HEK293 (cell line): ENCODE data around the gene ZNF124.

Experiments
- CTCF ChIA-PET: fragments of 350-600 bp; formaldehyde crosslinking; extraction: SDS; loops from one replicate; lab custom pipeline; 2021; ENCODE audit warnings: antibody characterized with exemption; lab: Yijun Ruan, JAX
- POLR2A ChIA-PET: fragments of 300-600 bp; formaldehyde crosslinking; extraction: SDS; loops from one replicate; lab custom pipeline; 2020; ENCODE audit warnings: antibody characterized with exemption, inconsistent platforms; lab: Yijun Ruan, JAX
- H3K27ac ChIP-seq: fragments of 200-500 bp; sonication (Bioruptor generic); 2 replicates; pipeline ENCODE4 v1.5.1; 2014; ENCODE audit warnings: low read depth, low read length, control low read depth, inconsistent platforms; ENCODE audit errors: extremely low read depth
- H3K36me3 ChIP-seq, 2 experiments: fragments of 200-500 bp in 1 of 2; sonication (Bioruptor generic) in 1 of 2; 1 replicate in 1 of 2; 2 replicates in 1 of 2; pipeline ENCODE4 v1.5.1; 2014 to 2017; ENCODE audit warnings: inconsistent platforms in 2 of 2, low read length in 2 of 2; ENCODE audit not compliant: control insufficient read depth in 2 of 2, insufficient read depth in 1 of 2
- H3K4me1 ChIP-seq: fragments of 200-500 bp; sonication (Bioruptor generic); 2 replicates; pipeline ENCODE4 v1.5.1; 2014; ENCODE audit warnings: mild to moderate bottlenecking, low read length, inconsistent platforms; ENCODE audit not compliant: control insufficient read depth, insufficient read depth
- H3K4me3 ChIP-seq: 2 replicates; pipeline ENCODE4 v1.5.1; 2011; ENCODE audit warnings: low read depth, mild to moderate bottlenecking, control low read depth, low read length, moderate library complexity
- H3K9me3 ChIP-seq: fragments of 200-500 bp; sonication (Bioruptor generic); 2 replicates; pipeline ENCODE4 v1.5.1; 2014; ENCODE audit warnings: low read depth, low read length, inconsistent platforms; ENCODE audit not compliant: control insufficient read depth, insufficient read depth
- GLI4 ChIP-seq: fragments of 450-650 bp; formaldehyde crosslinking; IDR thresholded peaks from 2 replicates; pipeline ENCODE4 v1.5.1; 2016; ENCODE audit warnings: missing biosample characterization, missing genetic modification characterization
- OSR2 ChIP-seq: fragments of 450-650 bp; formaldehyde crosslinking; IDR thresholded peaks from 2 replicates; pipeline ENCODE4 v1.5.1; 2016; ENCODE audit warnings: missing biosample characterization, missing genetic modification characterization
- SALL2 ChIP-seq: fragments of 450-650 bp; formaldehyde crosslinking; IDR thresholded peaks from 2 replicates; pipeline ENCODE4 v1.5.0; 2017; ENCODE audit warnings: missing biosample characterization, mild to moderate bottlenecking, missing genetic modification characterization, borderline replicate concordance
- TCF7L2 ChIP-seq: IDR thresholded peaks from 2 replicates; pipeline ENCODE4 v1.6.1; 2011; ENCODE audit warnings: low read depth, mild to moderate bottlenecking, inconsistent platforms, low read length, moderate library complexity, borderline replicate concordance
- ZBTB48 ChIP-seq: fragments of 450-650 bp; formaldehyde crosslinking; IDR thresholded peaks from 2 replicates; pipeline ENCODE4 v1.5.1; 2016; ENCODE audit warnings: missing biosample characterization, missing genetic modification characterization
- ZIC2 ChIP-seq: fragments of 450-650 bp; formaldehyde crosslinking; IDR thresholded peaks from 2 replicates; pipeline ENCODE4 v1.5.1; 2016; ENCODE audit warnings: missing biosample characterization, missing genetic modification characterization
- ZNF112 ChIP-seq: fragments of 450-650 bp; formaldehyde crosslinking; IDR thresholded peaks from 2 replicates; pipeline ENCODE4 v1.5.0; 2017; ENCODE audit warnings: missing biosample characterization, missing genetic modification characterization
- ZNF138 ChIP-seq: fragments of 450-650 bp; formaldehyde crosslinking; IDR thresholded peaks from 2 replicates; pipeline ENCODE4 v1.5.1; 2016; ENCODE audit warnings: missing biosample characterization, missing genetic modification characterization, borderline replicate concordance
- ZNF37A ChIP-seq: fragments of 450-650 bp; IDR thresholded peaks from 2 replicates; pipeline ENCODE4 v1.5.1; 2018; ENCODE audit warnings: missing biosample characterization, missing genetic modification characterization
- ZNF423 ChIP-seq: fragments of 450-650 bp; formaldehyde crosslinking; IDR thresholded peaks from 2 replicates; pipeline ENCODE4 v1.5.1; 2016; ENCODE audit warnings: missing biosample characterization, missing genetic modification characterization
- ZNF629 ChIP-seq: fragments of 450-650 bp; formaldehyde crosslinking; IDR thresholded peaks from 2 replicates; pipeline ENCODE4 v1.5.1; 2017; ENCODE audit warnings: missing biosample characterization, missing genetic modification characterization
- ZNF670 ChIP-seq: fragments of 450-650 bp; formaldehyde crosslinking; IDR thresholded peaks from 2 replicates; pipeline ENCODE4 v1.5.1; 2016; ENCODE audit warnings: missing biosample characterization, missing genetic modification characterization, low read depth
- ZNF677 ChIP-seq: fragments of 450-650 bp; IDR thresholded peaks from 2 replicates; pipeline ENCODE4 v1.5.0; 2018; ENCODE audit warnings: missing biosample characterization, mild to moderate bottlenecking, missing genetic modification characterization, moderate library complexity
- ZNF837 ChIP-seq: fragments of 450-650 bp; formaldehyde crosslinking; IDR thresholded peaks from 2 replicates; pipeline ENCODE4 v1.5.1; 2016; ENCODE audit warnings: missing biosample characterization, missing genetic modification characterization
- TF ChIP-seq, protein P1 (sequence below): fragments of 450-650 bp; formaldehyde crosslinking; conservative IDR thresholded peaks from 2 replicates; pipeline ENCODE4 v1.5.1; 2016; ENCODE audit warnings: low read depth, missing biosample characterization, missing genetic modification characterization
- TF ChIP-seq, protein P2 (sequence below): fragments of 450-650 bp; formaldehyde crosslinking; IDR thresholded peaks from 2 replicates; pipeline ENCODE4 v1.5.1; 2016; ENCODE audit warnings: missing biosample characterization, missing genetic modification characterization
- TF ChIP-seq, protein P3 (sequence below): IDR thresholded peaks from 2 replicates; pipeline ENCODE4 v1.6.1; 2011; ENCODE audit warnings: mild to moderate bottlenecking, low read depth, low read length, borderline replicate concordance
- TF ChIP-seq, protein P4 (sequence below): fragments of 450-650 bp; IDR thresholded peaks from 2 replicates; pipeline ENCODE4 v1.5.1; 2018; ENCODE audit warnings: missing biosample characterization, missing genetic modification characterization
- TF ChIP-seq, protein P5 (sequence below): fragments of 450-650 bp; formaldehyde crosslinking; IDR thresholded peaks from 2 replicates; pipeline ENCODE4 v1.5.1; 2017; ENCODE audit warnings: missing biosample characterization, missing genetic modification characterization
- TF ChIP-seq, protein P6 (sequence below): fragments of 450-650 bp; formaldehyde crosslinking; IDR thresholded peaks from 2 replicates; pipeline ENCODE4 v1.5.1; 2016; ENCODE audit warnings: missing biosample characterization, missing genetic modification characterization
- TF ChIP-seq, protein P7 (sequence below): fragments of 450-650 bp; formaldehyde crosslinking; IDR thresholded peaks from 2 replicates; pipeline ENCODE4 v1.5.1; 2017; ENCODE audit warnings: missing biosample characterization, missing genetic modification characterization

Gene ZNF124

DNA sequence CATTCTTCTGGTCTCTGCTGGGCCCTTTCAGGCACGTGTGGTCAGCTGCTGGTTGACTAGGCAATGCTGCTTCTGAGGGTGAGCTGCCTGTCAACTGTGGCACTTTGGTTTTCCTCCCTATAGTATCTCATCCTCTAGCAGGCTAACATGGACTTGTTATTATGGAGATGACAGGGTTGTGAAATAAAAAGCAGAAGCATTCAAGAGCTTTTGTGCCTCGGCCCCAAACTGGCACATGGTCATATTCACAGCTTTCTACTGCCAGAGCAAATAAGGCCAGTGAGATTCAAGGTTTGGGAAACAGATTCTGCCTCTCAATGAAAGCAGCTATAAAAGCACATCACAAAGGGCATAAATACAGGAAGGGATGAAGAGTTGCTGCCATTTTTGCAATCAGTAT, 1.6 kb upstream of the ZNF124 start:
- TF ChIP-seq OSR2 = no peak
- no peak for TF ChIP-seq SALL2 (tag by site-specific recombination)
- TF ChIP-seq ZIC2 (tag by site-specific recombination) = no peak
- TF ChIP-seq ZNF37A (tag by site-specific recombination) = no peak
- TF ChIP-seq ZBTB48 (tag by site-specific recombination) = no peak
- no peak for TF ChIP-seq ZNF837
- TF ChIP-seq TCF7L2 = no peak
- TF ChIP-seq, protein P1, sequence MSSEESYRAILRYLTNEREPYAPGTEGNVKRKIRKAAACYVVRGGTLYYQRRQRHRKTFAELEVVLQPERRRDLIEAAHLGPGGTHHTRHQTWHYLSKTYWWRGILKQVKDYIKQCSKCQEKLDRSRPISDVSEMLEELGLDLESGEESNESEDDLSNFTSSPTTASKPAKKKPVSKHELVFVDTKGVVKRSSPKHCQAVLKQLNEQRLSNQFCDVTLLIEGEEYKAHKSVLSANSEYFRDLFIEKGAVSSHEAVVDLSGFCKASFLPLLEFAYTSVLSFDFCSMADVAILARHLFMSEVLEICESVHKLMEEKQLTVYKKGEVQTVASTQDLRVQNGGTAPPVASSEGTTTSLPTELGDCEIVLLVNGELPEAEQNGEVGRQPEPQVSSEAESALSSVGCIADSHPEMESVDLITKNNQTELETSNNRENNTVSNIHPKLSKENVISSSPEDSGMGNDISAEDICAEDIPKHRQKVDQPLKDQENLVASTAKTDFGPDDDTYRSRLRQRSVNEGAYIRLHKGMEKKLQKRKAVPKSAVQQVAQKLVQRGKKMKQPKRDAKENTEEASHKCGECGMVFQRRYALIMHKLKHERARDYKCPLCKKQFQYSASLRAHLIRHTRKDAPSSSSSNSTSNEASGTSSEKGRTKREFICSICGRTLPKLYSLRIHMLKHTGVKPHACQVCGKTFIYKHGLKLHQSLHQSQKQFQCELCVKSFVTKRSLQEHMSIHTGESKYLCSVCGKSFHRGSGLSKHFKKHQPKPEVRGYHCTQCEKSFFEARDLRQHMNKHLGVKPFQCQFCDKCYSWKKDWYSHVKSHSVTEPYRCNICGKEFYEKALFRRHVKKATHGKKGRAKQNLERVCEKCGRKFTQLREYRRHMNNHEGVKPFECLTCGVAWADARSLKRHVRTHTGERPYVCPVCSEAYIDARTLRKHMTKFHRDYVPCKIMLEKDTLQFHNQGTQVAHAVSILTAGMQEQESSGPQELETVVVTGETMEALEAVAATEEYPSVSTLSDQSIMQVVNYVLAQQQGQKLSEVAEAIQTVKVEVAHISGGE (tag by site-specific recombination) = no peak
- Histone ChIP-seq H3K36me3 (peaks cover 0 to 4% of the 10 kb centered on the region in 2 experiments; a peak in 1 of 3 replicates), H3K27ac (no peak overlapping the region), H3K4me3 (no peak overlapping the region), H3K9me3 (no peaks in the 10 kb centered on the region), H3K4me1 (no peaks in the 10 kb centered on the region)
- ChIA-PET POLR2A (no interaction called here), CTCF (no interaction called here)

DNA sequence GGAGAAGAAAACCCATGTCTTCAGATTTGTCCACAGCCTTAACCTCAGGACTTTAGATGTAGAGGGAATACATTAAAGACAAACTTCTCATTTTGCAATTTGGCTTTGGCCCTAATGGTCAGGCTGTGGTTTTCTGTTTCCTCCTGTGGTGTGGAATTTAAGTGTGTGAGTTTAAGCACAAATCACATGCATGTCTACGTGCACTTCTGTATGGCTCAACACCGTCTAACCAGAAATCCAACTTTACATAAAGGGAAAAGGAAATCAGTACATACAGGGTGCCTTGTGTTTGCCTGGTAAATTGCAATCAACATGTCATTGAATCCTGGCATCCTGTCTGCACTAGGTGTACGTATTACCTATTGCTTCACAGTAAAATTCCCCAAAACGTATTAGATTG, 1.2 kb upstream of the ZNF124 start:
- no peak overlapping the region for H3K4me3 ChIP-seq
- H3K36me3 ChIP-seq = peaks cover 0 to 4% of the 10 kb centered on the region in 2 experiments; a peak in 1 of 3 replicates
- ChIA-PET CTCF (no interaction called here), POLR2A (no interaction called here)
- H3K27ac ChIP-seq = no peak overlapping the region
- no peaks in the 10 kb centered on the region for H3K4me1 ChIP-seq
- no peaks in the 10 kb centered on the region for H3K9me3 ChIP-seq
- TF ChIP-seq ZNF112 (tag by site-specific recombination) (no peak), ZNF670 (tag by site-specific recombination) (no peak), ZNF423 (tag by site-specific recombination) (no peak), ZNF837 (no peak), GLI4 (no peak), ZNF629 (no peak), ZNF138 (no peak), ZNF677 (tag by site-specific recombination) (no peak)
- TF ChIP-seq, protein P2, sequence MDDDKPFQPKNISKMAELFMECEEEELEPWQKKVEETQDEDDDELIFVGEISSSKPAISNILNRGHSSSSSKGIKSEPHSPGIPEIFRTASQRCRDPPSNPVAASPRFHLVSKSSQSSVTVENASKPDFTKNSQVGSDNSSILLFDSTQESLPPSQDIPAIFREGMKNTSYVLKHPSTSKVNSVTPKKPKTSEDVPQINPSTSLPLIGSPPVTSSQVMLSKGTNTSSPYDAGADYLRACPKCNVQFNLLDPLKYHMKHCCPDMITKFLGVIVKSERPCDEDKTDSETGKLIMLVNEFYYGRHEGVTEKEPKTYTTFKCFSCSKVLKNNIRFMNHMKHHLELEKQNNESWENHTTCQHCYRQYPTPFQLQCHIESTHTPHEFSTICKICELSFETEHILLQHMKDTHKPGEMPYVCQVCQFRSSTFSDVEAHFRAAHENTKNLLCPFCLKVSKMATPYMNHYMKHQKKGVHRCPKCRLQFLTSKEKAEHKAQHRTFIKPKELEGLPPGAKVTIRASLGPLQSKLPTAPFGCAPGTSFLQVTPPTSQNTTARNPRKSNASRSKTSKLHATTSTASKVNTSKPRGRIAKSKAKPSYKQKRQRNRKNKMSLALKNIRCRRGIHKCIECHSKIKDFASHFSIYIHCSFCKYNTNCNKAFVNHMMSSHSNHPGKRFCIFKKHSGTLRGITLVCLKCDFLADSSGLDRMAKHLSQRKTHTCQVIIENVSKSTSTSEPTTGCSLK = no peak
- TF ChIP-seq, protein P3, sequence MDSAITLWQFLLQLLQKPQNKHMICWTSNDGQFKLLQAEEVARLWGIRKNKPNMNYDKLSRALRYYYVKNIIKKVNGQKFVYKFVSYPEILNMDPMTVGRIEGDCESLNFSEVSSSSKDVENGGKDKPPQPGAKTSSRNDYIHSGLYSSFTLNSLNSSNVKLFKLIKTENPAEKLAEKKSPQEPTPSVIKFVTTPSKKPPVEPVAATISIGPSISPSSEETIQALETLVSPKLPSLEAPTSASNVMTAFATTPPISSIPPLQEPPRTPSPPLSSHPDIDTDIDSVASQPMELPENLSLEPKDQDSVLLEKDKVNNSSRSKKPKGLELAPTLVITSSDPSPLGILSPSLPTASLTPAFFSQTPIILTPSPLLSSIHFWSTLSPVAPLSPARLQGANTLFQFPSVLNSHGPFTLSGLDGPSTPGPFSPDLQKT = no peak
- TF ChIP-seq, protein P4, sequence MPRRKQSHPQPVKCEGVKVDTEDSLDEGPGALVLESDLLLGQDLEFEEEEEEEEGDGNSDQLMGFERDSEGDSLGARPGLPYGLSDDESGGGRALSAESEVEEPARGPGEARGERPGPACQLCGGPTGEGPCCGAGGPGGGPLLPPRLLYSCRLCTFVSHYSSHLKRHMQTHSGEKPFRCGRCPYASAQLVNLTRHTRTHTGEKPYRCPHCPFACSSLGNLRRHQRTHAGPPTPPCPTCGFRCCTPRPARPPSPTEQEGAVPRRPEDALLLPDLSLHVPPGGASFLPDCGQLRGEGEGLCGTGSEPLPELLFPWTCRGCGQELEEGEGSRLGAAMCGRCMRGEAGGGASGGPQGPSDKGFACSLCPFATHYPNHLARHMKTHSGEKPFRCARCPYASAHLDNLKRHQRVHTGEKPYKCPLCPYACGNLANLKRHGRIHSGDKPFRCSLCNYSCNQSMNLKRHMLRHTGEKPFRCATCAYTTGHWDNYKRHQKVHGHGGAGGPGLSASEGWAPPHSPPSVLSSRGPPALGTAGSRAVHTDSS (tag by site-specific recombination) = no peak
- TF ChIP-seq, protein P5, sequence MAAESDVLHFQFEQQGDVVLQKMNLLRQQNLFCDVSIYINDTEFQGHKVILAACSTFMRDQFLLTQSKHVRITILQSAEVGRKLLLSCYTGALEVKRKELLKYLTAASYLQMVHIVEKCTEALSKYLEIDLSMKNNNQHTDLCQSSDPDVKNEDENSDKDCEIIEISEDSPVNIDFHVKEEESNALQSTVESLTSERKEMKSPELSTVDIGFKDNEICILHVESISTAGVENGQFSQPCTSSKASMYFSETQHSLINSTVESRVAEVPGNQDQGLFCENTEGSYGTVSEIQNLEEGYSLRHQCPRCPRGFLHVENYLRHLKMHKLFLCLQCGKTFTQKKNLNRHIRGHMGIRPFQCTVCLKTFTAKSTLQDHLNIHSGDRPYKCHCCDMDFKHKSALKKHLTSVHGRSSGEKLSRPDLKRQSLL = no peak
- TF ChIP-seq, protein P6, sequence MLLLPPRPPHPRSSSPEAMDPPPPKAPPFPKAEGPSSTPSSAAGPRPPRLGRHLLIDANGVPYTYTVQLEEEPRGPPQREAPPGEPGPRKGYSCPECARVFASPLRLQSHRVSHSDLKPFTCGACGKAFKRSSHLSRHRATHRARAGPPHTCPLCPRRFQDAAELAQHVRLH (tag by site-specific recombination) = no peak
- TF ChIP-seq, protein P7, sequence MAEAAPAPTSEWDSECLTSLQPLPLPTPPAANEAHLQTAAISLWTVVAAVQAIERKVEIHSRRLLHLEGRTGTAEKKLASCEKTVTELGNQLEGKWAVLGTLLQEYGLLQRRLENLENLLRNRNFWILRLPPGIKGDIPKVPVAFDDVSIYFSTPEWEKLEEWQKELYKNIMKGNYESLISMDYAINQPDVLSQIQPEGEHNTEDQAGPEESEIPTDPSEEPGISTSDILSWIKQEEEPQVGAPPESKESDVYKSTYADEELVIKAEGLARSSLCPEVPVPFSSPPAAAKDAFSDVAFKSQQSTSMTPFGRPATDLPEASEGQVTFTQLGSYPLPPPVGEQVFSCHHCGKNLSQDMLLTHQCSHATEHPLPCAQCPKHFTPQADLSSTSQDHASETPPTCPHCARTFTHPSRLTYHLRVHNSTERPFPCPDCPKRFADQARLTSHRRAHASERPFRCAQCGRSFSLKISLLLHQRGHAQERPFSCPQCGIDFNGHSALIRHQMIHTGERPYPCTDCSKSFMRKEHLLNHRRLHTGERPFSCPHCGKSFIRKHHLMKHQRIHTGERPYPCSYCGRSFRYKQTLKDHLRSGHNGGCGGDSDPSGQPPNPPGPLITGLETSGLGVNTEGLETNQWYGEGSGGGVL (tag by site-specific recombination) = no peak
